HUES6 (cell line): ENCODE measurements around the gene METAP1D.

Source experiments
- H3K27ac ChIP-seq: 2 replicates; pipeline ENCODE4 v1.7.0; 2013; ENCODE audit warnings: low read depth, mild to moderate bottlenecking, low read length, inconsistent platforms
- H3K27me3 ChIP-seq: 2 replicates; pipeline ENCODE4 v1.6.1; 2013; ENCODE audit warnings: low read length; ENCODE audit not compliant: control insufficient read depth, insufficient read depth
- H3K36me3 ChIP-seq: 2 replicates; pipeline ENCODE4 v1.6.1; 2013; ENCODE audit warnings: low read length; ENCODE audit not compliant: control insufficient read depth, insufficient read depth
- H3K4me1 ChIP-seq: 2 replicates; pipeline ENCODE4 v1.6.1; 2013; ENCODE audit warnings: low read length; ENCODE audit not compliant: control insufficient read depth, insufficient read depth
- H3K4me3 ChIP-seq: 2 replicates; pipeline ENCODE4 v1.5.1; 2013; ENCODE audit warnings: low read depth, low read length
- H3K9ac ChIP-seq: one replicate; pipeline ENCODE4 v1.6.1; 2013; ENCODE audit warnings: mild to moderate bottlenecking, low read length
- H3K9me3 ChIP-seq: 2 replicates; pipeline ENCODE4 v1.6.1; 2013; ENCODE audit warnings: low read depth, low read length; ENCODE audit not compliant: control insufficient read depth, insufficient read depth

The METAP1D gene

GRCh38 chr2:172087780-172088244, 88.1 kb downstream of the METAP1D start:
- H3K4me3 ChIP-seq, result peak overlapping the region; percentile 69
- no peaks in the 10 kb centered on the region for H3K9me3 ChIP-seq
- H3K4me1 ChIP-seq, result peaks cover 52% of the 10 kb centered on the region
- peak overlapping the region; percentile 15 for H3K9ac ChIP-seq
- no peak overlapping the region for H3K27ac ChIP-seq
- peaks cover 100% of the 10 kb centered on the region for H3K27me3 ChIP-seq
- no peaks in the 10 kb centered on the region for H3K36me3 ChIP-seq

- no peaks in the 10 kb centered on the region for H3K36me3 ChIP-seq
- peaks cover 100% of the 10 kb centered on the region for H3K27me3 ChIP-seq
- H3K4me3 ChIP-seq, result peak overlapping the region; percentile 69; the same call in 1 of the 2 replicates
- no peaks in the 10 kb centered on the region for H3K9me3 ChIP-seq
- peaks cover 51% of the 10 kb centered on the region for H3K4me1 ChIP-seq
- peak overlapping the region; percentile 9 for H3K9ac ChIP-seq
- H3K27ac ChIP-seq, result no peak overlapping the region
These were observed 88.7 kb downstream of the METAP1D start for GRCh38 chr2:172088245-172089004.

DNA sequence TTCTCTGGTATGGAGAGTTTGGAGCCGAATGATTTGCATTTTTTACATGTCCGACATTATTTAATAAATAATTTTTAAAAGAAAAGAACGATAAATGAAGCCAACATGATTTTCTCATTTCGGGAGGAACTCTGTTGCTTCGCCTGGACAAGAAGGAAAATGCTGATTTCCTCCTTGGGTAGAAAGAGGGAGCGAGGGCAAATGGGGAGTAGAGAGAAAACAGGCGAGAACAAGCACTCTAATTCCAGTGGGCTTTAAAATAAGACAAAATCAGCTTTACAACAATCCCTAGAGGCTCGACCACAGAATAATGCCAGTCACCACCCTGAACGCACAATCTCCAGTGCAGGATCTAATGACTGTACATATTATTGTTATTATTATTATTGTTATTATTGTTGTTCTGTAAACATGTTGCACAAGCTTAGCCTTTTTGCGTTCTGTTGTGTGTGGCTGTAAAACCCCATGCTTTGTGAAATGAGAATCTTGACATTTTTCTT, 89.3 kb downstream of the METAP1D start:
- Histone ChIP-seq H3K36me3 (no peaks in the 10 kb centered on the region), H3K4me1 (peaks cover 49% of the 10 kb centered on the region), H3K27ac (no peak overlapping the region), H3K27me3 (peaks cover 100% of the 10 kb centered on the region), H3K9me3 (no peaks in the 10 kb centered on the region), H3K9ac (no peak overlapping the region), H3K4me3 (no peak overlapping the region)

DNA sequence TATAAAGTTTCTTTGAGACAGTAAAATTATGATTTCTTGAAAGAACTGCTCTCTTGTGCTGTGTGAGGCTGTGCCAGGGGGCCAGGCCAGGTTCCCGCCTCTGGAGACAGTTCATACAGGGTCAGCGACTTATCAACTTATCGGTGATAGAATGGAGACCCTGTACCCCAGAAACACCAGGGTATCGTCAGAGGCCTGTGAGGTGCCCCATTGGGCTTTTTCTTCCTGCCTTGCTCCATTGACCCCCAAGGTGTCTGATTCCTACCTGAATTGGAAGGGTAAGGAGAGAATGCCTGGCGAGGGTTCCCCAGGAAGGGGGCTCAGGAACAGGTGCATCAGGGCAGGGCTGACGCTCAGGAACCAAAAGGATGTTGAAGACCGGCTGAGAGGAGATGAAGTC, 89.9 kb downstream of the METAP1D start:
- no peak overlapping the region for H3K27ac ChIP-seq

GRCh38 chr2:172090044-172090961, 90.5 kb downstream of the METAP1D start:
- Histone ChIP-seq H3K27ac (no peak overlapping the region), H3K27me3 (peaks cover 100% of the 10 kb centered on the region), H3K4me1 (peaks cover 52% of the 10 kb centered on the region), H3K9me3 (no peaks in the 10 kb centered on the region), H3K36me3 (no peaks in the 10 kb centered on the region), H3K9ac (peak overlapping the region; percentile 34), H3K4me3 (peak overlapping the region; percentile 34; the same call in 1 of the 2 replicates)

More for the DNA sequence above, 89.9 kb downstream of the METAP1D start:
- peaks cover 47% of the 10 kb centered on the region for H3K4me1 ChIP-seq
- H3K9me3 ChIP-seq, result no peaks in the 10 kb centered on the region
- peaks cover 100% of the 10 kb centered on the region for H3K27me3 ChIP-seq
- no peak overlapping the region for H3K9ac ChIP-seq
- H3K36me3 ChIP-seq, result no peaks in the 10 kb centered on the region
- no peak overlapping the region for H3K4me3 ChIP-seq

GRCh38 chr2:172091000-172091641, 91.4 kb downstream of the METAP1D start:
- no peak overlapping the region for H3K27ac ChIP-seq
- peaks cover 100% of the 10 kb centered on the region for H3K27me3 ChIP-seq
- H3K4me1 ChIP-seq, result peaks cover 51% of the 10 kb centered on the region
- H3K4me3 ChIP-seq, result no peak overlapping the region
- H3K36me3 ChIP-seq, result no peaks in the 10 kb centered on the region
- H3K9ac ChIP-seq, result no peak overlapping the region
- no peaks in the 10 kb centered on the region for H3K9me3 ChIP-seq

DNA sequence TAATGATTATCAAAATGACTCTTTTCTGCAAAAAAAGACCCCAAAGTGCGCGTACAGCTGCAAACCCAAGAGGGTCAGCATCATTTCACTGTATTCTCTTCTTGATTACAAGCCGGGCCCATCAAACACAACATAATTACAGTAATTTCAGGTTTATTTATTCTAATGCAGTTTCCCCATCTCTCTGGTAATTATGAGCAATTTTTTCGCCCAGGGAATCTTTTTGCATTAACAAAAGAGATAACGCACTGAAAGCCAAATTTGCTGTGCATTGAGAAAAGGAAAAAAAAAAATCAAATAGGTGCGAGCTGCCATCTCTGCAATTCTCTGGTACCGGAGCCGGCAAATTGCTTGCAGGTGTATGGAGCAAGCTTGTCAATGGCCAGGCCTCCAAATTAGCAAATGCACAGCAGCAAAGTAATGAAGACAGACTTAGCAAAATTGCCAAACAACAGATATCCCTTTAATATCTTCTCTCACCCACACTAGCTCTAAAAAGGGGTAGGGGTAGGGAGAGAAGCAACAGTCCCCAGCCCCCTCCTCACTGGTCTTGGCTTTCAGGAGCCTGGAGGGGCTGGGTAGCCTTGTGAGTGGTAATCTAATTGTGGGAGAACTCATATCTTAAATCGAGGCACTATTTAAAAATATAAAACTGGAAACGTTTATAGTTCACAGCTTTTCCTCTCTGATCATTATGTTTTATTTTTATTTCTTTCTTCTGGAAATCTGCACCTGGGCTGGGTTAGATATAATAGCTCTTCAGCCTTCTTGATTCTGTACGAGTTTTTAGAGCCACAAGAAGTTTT, 92.2 kb downstream of the METAP1D start:
- peaks cover 45% of the 10 kb centered on the region for H3K4me1 ChIP-seq
- no peak overlapping the region for H3K9ac ChIP-seq
- no peaks in the 10 kb centered on the region for H3K9me3 ChIP-seq
- H3K27me3 ChIP-seq, result peaks cover 100% of the 10 kb centered on the region
- H3K27ac ChIP-seq, result no peak overlapping the region
- no peaks in the 10 kb centered on the region for H3K36me3 ChIP-seq
- no peak overlapping the region for H3K4me3 ChIP-seq

GRCh38 chr2:172092716-172093415, 93.1 kb downstream of the METAP1D start:
- Histone ChIP-seq H3K4me3 (no peak overlapping the region), H3K27me3 (peaks cover 100% of the 10 kb centered on the region), H3K4me1 (peaks cover 46% of the 10 kb centered on the region), H3K9me3 (no peaks in the 10 kb centered on the region), H3K36me3 (no peaks in the 10 kb centered on the region), H3K9ac (no peak overlapping the region), H3K27ac (no peak overlapping the region)

DNA sequence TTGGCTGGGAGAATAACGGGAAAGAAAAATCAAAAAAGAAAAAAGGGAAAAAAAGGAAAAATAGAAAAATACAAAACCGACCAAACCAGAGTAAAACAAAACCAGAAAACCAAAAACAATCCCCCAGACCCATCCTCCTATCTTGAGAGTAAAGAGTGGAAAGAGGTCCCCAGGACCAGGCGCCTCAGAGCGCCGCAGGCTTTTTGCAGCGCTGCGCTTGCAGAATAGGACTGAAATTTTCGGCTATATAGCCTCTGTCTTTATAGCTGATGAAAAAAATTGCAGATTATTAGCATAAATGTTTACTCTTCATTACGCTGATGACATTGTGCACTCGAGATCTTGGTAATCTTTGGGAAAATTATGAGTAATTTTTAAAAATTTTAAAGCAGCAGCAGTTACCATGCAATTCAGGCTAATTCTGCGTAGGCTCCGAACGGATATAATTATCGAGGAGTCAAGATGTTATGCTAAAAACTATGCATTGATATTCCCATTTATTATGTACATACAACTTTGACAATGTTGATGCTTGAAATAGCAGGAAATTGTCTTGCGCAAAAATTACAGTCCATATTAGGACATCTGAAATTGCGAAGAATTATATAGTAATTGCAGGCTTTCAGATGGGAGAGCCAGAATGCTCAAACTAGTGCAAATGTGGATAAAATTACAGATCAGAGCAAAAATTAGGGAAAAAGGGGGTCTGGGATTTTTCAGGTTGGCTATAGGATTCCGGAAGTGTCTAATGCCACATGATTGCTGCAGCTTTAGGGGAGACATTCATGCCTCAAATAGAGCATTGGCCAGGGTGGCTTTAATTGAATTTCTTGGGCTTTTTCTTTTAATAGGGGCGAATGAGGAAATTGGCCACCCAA, 93.9 kb downstream of the METAP1D start:
- 0 out of 2 replicates have a peak overlapping the region, but pooled peaks have one; percentile 6 for H3K4me3 ChIP-seq
- H3K27me3 ChIP-seq, result peaks cover 100% of the 10 kb centered on the region
- H3K4me1 ChIP-seq, result peaks cover 42% of the 10 kb centered on the region
- no peak overlapping the region for H3K9ac ChIP-seq
- H3K9me3 ChIP-seq, result no peaks in the 10 kb centered on the region
- no peaks in the 10 kb centered on the region for H3K36me3 ChIP-seq
- H3K27ac ChIP-seq, result no peak overlapping the region
